Lower leg skin (tissue), 3 donors: Measurements from ENCODE around the gene HAPLN1.

Experiments used
- POLR2A ChIP-seq, 2 donors: fragments of 450-650 bp; IDR thresholded peaks; one replicate each; pipeline ENCODE4 v1.6.1; 2016 to 2017; ENCODE audit warnings: antibody characterized with exemption in 2 of 2, mild to moderate bottlenecking in 1 of 2, moderate library complexity in 1 of 2
- TF ChIP-seq, protein P1 (sequence below), 3 donors: fragments of 450-650 bp; IDR thresholded peaks; one replicate each; pipeline ENCODE4 v1.5.1; 2016; ENCODE audit warnings: antibody characterized with exemption in 3 of 3, mild to moderate bottlenecking in 3 of 3, moderate library complexity in 2 of 3

DNA sequence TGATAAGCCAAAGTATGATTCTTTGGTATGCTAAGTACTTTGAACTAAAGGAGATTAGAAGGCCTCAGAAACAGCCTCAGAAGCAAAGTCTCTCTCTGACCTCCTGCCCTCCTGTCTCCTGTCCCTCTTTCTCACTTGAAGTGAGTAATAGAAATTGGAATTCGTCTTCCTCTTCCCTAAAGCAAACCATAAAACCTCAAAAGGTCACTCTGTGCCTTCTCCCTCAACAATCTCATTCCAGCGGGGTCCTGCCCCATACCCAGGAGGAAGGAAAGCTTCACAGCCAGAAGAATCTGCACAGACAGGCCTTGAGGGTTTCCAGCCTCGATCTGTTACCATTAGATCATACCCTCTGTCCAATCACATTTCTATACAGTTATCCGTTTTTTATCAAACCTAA is 87.8 kb downstream of the HAPLN1 start:
- TF ChIP-seq, protein P1, sequence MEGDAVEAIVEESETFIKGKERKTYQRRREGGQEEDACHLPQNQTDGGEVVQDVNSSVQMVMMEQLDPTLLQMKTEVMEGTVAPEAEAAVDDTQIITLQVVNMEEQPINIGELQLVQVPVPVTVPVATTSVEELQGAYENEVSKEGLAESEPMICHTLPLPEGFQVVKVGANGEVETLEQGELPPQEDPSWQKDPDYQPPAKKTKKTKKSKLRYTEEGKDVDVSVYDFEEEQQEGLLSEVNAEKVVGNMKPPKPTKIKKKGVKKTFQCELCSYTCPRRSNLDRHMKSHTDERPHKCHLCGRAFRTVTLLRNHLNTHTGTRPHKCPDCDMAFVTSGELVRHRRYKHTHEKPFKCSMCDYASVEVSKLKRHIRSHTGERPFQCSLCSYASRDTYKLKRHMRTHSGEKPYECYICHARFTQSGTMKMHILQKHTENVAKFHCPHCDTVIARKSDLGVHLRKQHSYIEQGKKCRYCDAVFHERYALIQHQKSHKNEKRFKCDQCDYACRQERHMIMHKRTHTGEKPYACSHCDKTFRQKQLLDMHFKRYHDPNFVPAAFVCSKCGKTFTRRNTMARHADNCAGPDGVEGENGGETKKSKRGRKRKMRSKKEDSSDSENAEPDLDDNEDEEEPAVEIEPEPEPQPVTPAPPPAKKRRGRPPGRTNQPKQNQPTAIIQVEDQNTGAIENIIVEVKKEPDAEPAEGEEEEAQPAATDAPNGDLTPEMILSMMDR (IDR thresholded peaks at IDR 0.05), result no peak
- TF ChIP-seq POLR2A (IDR thresholded peaks at IDR 0.05), result no peak
